Calu3 (cell line): ENCODE data around the gene TRAF4. TPM values are rescaled to one million over a fixed set of nuclear protein-coding genes. Genes with fewer than 3 reads are reported as not detected.

Experiments
- BruUV-seq: library from RNA; stranded (reverse); fragments of 400-500 nt; replicated peaks from 2 replicates; lab custom pipeline; 2021; lab: Mats Ljungman, UMichigan
- CTCF ChIA-PET: fragments of 300-600 bp; sonication (Branson Sonifier 250); formaldehyde crosslinking; loops from one replicate; lab custom pipeline; 2022; ENCODE audit warnings: antibody characterized with exemption; lab: Charles Lee
- DNase-seq: peaks from one replicate; pipeline ENCODE4 v3.0.0; 2022
- H3K27ac Mint-ChIP-seq: one replicate; pipeline ENCODE4 v1.8.0; 2022; ENCODE audit warnings: mixed read lengths; ENCODE audit not compliant: unreplicated experiment
- H3K27me3 Mint-ChIP-seq: one replicate; pipeline ENCODE4 v1.8.0; 2022; ENCODE audit warnings: mixed read lengths; ENCODE audit not compliant: unreplicated experiment
- H3K36me3 Mint-ChIP-seq: one replicate; pipeline ENCODE4 v1.8.0; 2022; ENCODE audit warnings: mild to moderate bottlenecking, moderate library complexity, mixed read lengths; ENCODE audit not compliant: insufficient read depth, unreplicated experiment
- H3K4me1 Mint-ChIP-seq: one replicate; pipeline ENCODE4 v1.8.0; 2022; ENCODE audit warnings: mild to moderate bottlenecking, low read depth, mixed read lengths; ENCODE audit not compliant: unreplicated experiment
- H3K4me3 Mint-ChIP-seq: one replicate; pipeline ENCODE4 v1.8.0; 2022; ENCODE audit warnings: mild to moderate bottlenecking, low read depth, moderate library complexity, mixed read lengths; ENCODE audit not compliant: unreplicated experiment
- H3K9me3 Mint-ChIP-seq: one replicate; pipeline ENCODE4 v1.8.0; 2022; ENCODE audit warnings: low read depth, mixed read lengths; ENCODE audit not compliant: unreplicated experiment
- intact Hi-C: fragments of 100-400 bp; cut with micrococcal nuclease; formaldehyde crosslinking; loops from one replicate; pipeline ENCODE4 v1.10.0; 2022; ENCODE audit not compliant: unreplicated experiment
- total RNA-seq: library from RNA; stranded (reverse); gene quantifications from 2 replicates; pipeline ENCODE4 v1.2.3, GENCODE V29; 2022
- TF ChIP-seq, protein P1 (sequence below): fragments of 200-600 bp; IDR thresholded peaks from one replicate; pipeline ENCODE4 v1.8.0; 2022; ENCODE audit warnings: antibody characterized with exemption; ENCODE audit not compliant: unreplicated experiment

TRAF4 gene
- total RNA-seq, 1 experiment from 2014 or later, result 201 TPM

DNA sequence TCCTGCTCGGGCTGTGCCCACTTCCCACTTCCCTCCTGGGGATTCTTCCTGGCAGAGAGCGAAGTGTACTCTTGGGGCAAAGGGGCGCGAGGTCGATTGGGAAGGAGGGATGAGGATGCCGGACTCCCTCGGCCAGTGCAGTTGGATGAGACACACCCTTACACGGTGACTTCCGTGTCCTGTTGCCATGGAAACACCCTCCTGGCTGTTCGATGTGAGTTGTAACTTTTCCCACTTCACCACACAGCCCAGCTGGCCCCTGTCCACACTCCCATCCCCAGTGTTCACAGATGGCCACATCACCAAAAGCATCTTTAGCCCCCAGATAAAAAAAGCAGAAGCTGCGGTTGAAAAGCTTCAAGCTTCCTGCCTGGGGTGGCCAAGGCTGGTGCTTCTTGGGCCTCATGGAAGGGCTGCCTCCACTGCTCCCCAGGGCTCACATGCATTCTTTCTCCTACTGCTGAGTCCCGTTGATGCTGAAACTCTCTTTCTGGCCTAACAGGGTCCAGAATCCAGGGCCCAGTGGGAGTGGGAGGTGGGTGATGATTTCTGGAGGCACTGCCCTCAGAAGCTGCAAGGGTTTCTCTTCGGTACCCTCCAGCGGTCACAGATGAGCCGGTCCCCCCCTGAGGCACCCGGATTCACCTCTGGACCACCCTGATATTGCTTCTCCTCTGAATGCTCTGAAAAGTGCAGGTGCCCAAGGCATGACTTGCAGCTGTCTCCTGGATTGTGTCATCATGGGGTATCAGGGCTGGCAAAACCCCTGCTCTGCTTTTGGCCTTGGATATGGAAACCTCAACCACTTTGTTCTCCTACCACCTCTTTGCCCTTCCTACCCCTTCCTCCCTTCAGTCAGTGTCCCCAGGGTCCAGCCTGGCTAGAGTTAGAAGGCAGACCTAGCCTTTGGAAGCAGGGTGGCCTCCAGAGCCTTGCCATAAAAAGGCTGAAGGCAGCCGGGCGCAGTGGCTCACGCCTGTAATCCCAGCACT, 2.2 kb upstream of the TRAF4 start:
- H3K4me1 Mint-ChIP-seq, result peaks cover 25% of the 10 kb centered on the region
- CTCF ChIA-PET, result interaction anchor here (0.6 kb wide), 1 partner anchor 14 kb away, joined by 3 read pairs; no protein-coding TSS in a partner anchor
- H3K27me3 Mint-ChIP-seq, result no peaks in the 10 kb centered on the region
- H3K36me3 Mint-ChIP-seq, result peaks cover 66% of the 10 kb centered on the region
- H3K4me3 Mint-ChIP-seq, result no peak overlapping the region
- intact Hi-C loops, result no loop called here
- H3K27ac Mint-ChIP-seq, result no peak overlapping the region
- no peaks in the 10 kb centered on the region for H3K9me3 Mint-ChIP-seq
- DNase-seq, result no peak
- BruUV-seq, result no TSS peak
- TF ChIP-seq, protein P1, sequence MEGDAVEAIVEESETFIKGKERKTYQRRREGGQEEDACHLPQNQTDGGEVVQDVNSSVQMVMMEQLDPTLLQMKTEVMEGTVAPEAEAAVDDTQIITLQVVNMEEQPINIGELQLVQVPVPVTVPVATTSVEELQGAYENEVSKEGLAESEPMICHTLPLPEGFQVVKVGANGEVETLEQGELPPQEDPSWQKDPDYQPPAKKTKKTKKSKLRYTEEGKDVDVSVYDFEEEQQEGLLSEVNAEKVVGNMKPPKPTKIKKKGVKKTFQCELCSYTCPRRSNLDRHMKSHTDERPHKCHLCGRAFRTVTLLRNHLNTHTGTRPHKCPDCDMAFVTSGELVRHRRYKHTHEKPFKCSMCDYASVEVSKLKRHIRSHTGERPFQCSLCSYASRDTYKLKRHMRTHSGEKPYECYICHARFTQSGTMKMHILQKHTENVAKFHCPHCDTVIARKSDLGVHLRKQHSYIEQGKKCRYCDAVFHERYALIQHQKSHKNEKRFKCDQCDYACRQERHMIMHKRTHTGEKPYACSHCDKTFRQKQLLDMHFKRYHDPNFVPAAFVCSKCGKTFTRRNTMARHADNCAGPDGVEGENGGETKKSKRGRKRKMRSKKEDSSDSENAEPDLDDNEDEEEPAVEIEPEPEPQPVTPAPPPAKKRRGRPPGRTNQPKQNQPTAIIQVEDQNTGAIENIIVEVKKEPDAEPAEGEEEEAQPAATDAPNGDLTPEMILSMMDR, result no peak

DNA sequence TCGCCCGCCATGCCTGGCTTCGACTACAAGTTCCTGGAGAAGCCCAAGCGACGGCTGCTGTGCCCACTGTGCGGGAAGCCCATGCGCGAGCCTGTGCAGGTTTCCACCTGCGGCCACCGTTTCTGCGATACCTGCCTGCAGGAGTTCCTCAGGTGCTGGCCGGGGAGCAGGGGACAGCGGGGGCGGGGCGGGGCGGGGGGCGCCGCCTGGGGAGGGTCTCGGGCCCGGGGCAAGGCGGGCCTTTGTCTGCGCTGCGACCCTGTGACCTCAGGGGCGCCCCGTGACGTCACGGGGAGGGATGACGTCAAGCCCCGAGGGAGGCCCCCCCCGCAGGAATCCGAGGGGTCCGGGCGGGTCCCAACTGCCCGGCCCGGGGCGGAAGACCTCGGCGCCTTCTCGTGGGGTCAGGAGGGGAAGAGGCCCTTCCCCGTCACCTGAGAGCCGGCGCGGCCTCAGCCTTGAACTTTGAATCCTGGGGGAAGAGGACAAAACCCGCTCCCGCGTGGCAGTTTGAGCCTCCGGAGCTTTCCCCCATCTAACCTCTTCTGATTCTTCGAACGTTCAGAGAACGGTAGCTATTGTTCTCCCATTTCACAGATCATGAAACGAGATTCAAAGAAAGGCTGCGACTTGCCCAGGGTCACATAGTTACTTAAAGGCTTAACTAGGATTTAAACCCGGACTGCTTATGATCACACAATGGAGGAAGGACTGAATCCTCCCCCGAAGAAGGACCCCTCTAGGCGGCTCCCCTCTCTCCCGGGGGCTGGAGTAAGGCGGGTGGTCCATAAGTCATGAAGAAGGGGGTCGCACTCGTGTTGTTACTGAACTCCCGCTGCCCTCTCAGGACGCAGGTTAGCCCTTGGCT, 527 bp downstream of the TRAF4 start:
- TSS peak; percentile 63 for BruUV-seq
- Mint-ChIP-seq H3K9me3 (no peaks in the 10 kb centered on the region), H3K4me3 (peak overlapping the region; percentile 81), H3K36me3 (peaks cover 88% of the 10 kb centered on the region), H3K27ac (peak overlapping the region; percentile 91), H3K4me1 (peaks cover 46% of the 10 kb centered on the region), H3K27me3 (no peaks in the 10 kb centered on the region)
- CTCF ChIA-PET, result interaction anchor here (1.5 to 9.1 kb wide), 3 partner anchors 16 to 17 kb away, joined by 3 to 228 read pairs (median 38); partner anchors contain the start of genes NEK8 and TLCD1
- peak; percentile 70 for DNase-seq
- TF ChIP-seq, protein P1, result no peak
- intact Hi-C loops, result no loop called here

DNA sequence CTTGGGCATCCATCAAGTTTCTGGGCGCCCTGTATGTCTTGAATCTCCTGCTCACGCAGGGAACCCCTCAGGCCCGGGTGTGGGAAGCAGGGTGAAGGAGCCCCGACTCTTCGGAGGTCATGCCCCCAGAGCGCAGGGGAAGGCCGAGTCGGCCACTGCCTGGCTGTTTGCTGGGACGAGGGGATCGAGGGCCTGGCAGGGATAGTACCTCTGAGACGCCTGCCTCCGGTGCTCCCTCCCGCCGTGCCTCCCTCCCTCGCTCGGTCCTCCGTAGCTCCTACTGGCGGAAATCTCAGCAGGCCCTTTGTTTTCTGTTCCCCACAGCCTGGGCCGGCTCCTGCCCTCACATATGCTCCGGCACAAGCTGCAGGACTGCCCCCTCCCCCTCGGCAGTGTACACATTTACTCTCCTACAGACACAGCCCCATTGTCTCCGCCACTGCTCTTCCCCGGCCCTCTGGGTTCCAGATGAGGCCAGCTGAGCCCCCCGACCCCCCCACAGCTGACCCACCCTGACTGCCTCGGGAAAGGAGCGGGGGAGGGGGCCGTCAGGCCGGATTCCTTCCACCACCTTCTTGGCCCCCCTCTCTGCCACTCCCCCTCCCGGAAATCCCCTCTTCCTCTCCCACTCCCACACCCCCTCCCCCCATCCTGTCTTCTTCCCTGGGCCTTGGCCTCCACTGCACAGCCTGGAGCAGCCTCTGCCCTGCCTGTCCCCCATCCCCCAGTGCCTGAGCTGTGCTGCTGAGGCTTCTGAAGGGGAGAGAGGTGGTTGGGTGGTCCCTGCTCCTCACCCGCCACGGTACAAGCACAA, 1.4 kb downstream of the TRAF4 start:
- no TSS peak for BruUV-seq
- no peaks in the 10 kb centered on the region for H3K9me3 Mint-ChIP-seq
- H3K27me3 Mint-ChIP-seq, result no peaks in the 10 kb centered on the region
- peak overlapping the region; percentile 81 for H3K4me3 Mint-ChIP-seq
- H3K36me3 Mint-ChIP-seq, result peaks cover 87% of the 10 kb centered on the region
- TF ChIP-seq, protein P1, result no peak
- H3K4me1 Mint-ChIP-seq, result peaks cover 46% of the 10 kb centered on the region
- intact Hi-C loops, result no loop called here
- H3K27ac Mint-ChIP-seq, result peak overlapping the region; percentile 91
- peak; percentile 69 for DNase-seq
- CTCF ChIA-PET, result interaction anchor here (1.1 to 9.1 kb wide), 3 partner anchors 15 to 26 kb away, joined by 3 to 228 read pairs (median 3); partner anchors contain the start of genes NEK8, RPL23A and TLCD1
